Superior temporal gyrus (tissue), 1 donor: ENCODE measurements around the gene SF3B3.
"Not testable (repeated sequence)": the region's sequence is repeated elsewhere in the genome, so short reads cannot be mapped to it uniquely, and the experiment has no call there.

ENCODE experiments used
- DNase-seq: peaks from one replicate; pipeline ENCODE4 v3.0.0-alpha.2; 2016; ENCODE audit errors: extremely low spot score

The SF3B3 gene

GRCh38 chr16:70615945-70616344, 92.3 kb downstream of the SF3B3 start:
- DNase-seq: no peak

GRCh38 chr16:70621864-70622263, 98.2 kb downstream of the SF3B3 start:
- DNase-seq: not testable (repeated sequence)
